Muscle of arm (tissue), 14 donors: ENCODE data around the gene OR4K15. TPM values are rescaled to one million over a fixed set of nuclear protein-coding genes. Genes with fewer than 3 reads are reported as not detected.
"Not testable (repeated sequence)": the region's sequence is repeated elsewhere in the genome, so short reads cannot be mapped to it uniquely, and the experiment has no call there.

Experiments
- DNase-seq: peaks from one replicate; pipeline ENCODE4 v3.0.0-alpha.2; 2013
- long read RNA-seq, 11 donors: transcript quantifications; one replicate each; lab custom pipeline, GENCODE V29; 2026
- polyA plus RNA-seq, 12 donors: library from polyadenylated mRNA; unstranded; fragments of 120-200 nt; gene quantifications; one replicate each; pipeline ENCODE4 v1.2.1, GENCODE V29; 2013; ENCODE audit not compliant: insufficient read length in 12 of 12

Gene OR4K15
- not detected for polyA plus RNA-seq
- long read RNA-seq, donor 1 = 0 reads
- long read RNA-seq, donor 2 = 0 reads
- long read RNA-seq, donor 3 = 0 reads
- long read RNA-seq, donor 4 = 0 reads
- long read RNA-seq, donor 5 = 0 reads
- long read RNA-seq, donor 6 = 0 reads
- long read RNA-seq, donor 7 = 0 reads
- long read RNA-seq, donor 8 = 0 reads
- long read RNA-seq, donor 9 = 0 reads
- long read RNA-seq, donor 10 = 0 reads
- long read RNA-seq, donor 11 = 0 reads

DNA sequence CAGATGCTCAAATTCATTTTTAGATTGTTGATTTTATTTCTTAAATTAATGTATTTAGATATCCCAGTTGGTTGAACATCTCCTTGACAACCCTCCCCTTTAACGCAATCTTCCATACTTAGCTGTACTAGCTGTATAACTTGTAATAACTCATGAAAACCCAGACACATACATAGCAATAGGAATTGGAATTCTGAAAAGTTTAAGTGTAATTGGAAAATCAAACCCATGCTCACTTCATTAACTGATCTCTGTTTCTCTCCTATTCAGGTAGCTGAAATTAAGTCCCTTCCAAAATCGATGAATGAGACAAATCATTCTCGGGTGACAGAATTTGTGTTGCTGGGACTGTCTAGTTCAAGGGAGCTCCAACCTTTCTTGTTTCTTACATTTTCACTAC, at the start of gene OR4K15:
OR4K15 (plus strand) TSS at position 301 of the 400 bp plus-strand sequence; CDS start at position 301, 0 bp downstream.
- no peak for DNase-seq

GRCh38 chr14:19930617-19931016, 44.8 kb upstream of the OR4K15 start, which contains the start of gene OR4K1:
Gene OR4K1 (plus strand): TSS chr14:19930917. CDS start chr14:19935667, 4,750 bp downstream.
- DNase-seq = no peak

DNA sequence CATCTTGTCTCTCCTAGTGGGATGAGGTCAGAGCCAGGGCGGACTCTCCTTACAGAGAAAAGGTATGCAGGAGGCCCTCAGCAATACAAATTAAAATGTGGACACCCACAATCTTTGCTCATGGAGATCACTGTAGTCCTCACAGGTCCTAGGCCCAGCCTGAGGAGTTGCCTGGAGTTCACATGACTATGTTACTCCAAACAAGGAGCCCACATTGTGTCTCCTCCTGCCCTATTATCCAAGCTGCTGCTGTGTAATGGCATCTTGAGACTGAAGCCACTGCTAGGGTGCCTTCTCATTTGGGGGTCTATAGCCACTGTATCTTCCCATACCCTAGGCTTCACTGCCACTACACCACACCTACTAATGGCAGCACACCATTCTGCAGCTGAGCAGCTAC, 33.7 kb upstream of the OR4K15 start:
- DNase-seq = no peak

GRCh38 chr14:19947413-19948090, 27.8 kb upstream of the OR4K15 start:
- no peak for DNase-seq

DNA sequence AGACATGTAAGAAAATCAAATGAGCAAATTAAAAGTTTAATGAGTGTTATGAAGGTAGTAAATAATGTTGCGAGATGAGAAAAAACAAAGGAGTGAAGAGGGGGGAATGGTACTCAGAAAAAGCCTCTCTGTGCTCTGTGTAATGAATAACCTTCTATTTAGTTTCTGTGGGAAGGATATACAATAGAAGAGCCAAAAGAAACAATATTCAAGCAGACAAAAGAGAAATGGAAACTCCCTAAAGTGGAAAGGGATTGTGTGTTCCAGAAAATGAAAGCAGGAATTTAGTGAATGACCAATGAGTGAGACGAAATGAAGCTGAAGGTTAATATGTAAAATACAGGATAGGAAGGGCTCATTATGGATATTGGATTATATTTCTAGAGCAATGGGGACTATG, 26.2 kb upstream of the OR4K15 start:
- no peak for DNase-seq

DNA sequence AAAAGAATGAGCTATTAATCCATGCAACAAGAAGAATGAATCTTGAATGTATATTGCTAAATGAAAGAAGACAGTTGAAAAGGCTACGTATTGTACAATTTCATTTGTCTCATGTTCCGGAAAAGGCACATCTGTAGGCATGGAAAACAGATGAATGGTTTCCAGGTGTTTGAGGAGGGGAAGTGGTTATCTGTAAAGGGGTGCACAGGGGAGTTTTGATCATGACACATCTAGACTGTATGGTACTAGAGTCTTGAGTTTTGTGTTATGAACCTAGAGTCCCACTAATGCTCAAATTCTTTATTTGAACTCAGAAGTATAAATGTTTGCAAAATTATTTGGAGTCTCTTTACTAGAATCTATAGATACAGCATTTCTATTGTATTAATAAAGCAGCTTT, 5.7 kb upstream of the OR4K15 start:
- not testable (repeated sequence) for DNase-seq

DNA sequence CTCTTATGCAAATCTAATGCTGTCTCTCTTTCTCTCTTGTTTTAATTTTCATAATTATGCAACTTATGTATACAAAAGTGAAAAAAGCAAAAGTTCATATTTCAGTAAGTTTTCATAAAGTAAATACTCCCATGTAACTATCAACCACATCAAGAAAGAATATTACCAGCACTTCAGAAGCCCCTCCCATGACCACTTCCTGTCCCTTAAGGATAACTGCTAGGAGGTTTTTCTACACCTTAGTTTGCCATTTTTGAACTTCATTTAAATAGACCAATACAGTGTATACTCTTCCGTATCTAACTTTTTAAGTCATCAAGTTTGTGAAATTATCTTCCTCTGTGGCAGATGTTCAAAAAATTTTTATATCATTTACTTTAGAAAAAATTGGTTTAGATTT, 547 bp upstream of the OR4K15 start:
- no peak for DNase-seq

- no peak for DNase-seq
Observed at GRCh38 chr14:19993438-19993837, 18.0 kb downstream of the OR4K15 start.

DNA sequence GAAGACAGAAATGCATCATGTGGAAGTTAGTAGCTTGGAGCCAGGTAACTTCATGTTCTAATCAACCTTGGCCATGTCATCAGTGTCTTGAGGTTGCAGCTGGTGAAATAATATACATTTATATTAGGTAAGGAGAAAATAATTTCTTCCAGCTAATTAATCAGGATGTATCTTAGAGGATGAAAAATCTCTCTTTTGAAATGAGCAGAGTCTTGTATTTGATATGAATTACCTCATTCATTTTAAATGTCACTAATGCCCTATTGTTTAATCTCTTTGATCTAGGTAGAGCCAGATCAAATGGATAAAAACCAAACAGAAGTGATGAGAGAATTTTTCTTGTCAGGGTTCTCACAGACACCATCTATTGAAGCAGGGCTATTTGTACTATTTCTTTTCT, 26.5 kb downstream of the OR4K15 start, which contains the start of gene OR4Q2:
OR4Q2 (plus strand) TSS at position 301 of the 400 bp plus-strand sequence.
- no peak for DNase-seq

- no peak for DNase-seq
Observed at GRCh38 chr14:20002319-20002718, 26.9 kb downstream of the OR4K15 start.

DNA sequence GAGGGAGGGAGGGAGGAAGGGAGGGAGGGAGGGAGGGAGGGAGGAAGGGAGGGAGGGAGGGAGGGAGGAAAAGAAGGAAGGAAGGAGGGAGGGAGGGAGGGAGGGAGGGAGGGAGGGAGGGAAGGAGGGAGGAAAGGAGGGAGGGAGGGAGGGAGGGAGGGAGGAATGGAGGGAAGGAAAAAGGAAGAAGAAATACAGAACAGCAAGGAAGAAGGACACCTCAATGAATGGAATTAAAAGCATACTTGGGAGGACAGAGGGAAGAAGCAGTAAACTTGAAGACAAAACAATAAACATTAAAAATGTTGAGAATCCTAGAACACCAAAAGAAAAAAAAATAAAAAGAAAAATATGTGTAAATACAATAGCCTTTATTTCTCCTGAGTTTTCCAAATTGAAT, 32.8 kb downstream of the OR4K15 start:
- no peak for DNase-seq

- DNase-seq = no peak
Observed at GRCh38 chr14:20019257-20019865, 44.0 kb downstream of the OR4K15 start, which contains the start of gene OR4K14. Gene OR4K14 (minus strand): TSS chr14:20019307. CDS start chr14:20015193, 4,114 bp downstream.

Other genes starting within 250 kb of the OR4K15 start
- gene OR4Q3, start 232.0 kb upstream of the OR4K15 start, polyA plus RNA-seq = not detected
- gene OR4M1, start 202.1 kb upstream of the OR4K15 start, polyA plus RNA-seq = not detected
- gene OR4N2, start 171.8 kb upstream of the OR4K15 start, polyA plus RNA-seq = not detected
- gene OR4K2, start 100.4 kb upstream of the OR4K15 start, polyA plus RNA-seq = under 1 TPM in 1 of 12 donors, not detected in 11; 0.01 TPM
- not detected for gene OR4K5, start 55.0 kb upstream of the OR4K15 start, polyA plus RNA-seq
- gene OR4K1, start 44.7 kb upstream of the OR4K15 start, polyA plus RNA-seq = not detected
- not detected for gene OR4Q2, start 26.6 kb downstream of the OR4K15 start, polyA plus RNA-seq
- gene OR4K14, start 43.7 kb downstream of the OR4K15 start, polyA plus RNA-seq = not detected
- gene OR4K13, start 60.4 kb downstream of the OR4K15 start, polyA plus RNA-seq = not detected
- gene OR4L1, start 84.5 kb downstream of the OR4K15 start, polyA plus RNA-seq = not detected
- gene OR4K17, start 135.1 kb downstream of the OR4K15 start, polyA plus RNA-seq = under 1 TPM in 5 of 12 donors, not detected in 7; 0.03 to 0.07 (median 0.04) TPM
- gene OR4N5, start 163.2 kb downstream of the OR4K15 start, polyA plus RNA-seq = not detected
- gene OR11G2, start 215.3 kb downstream of the OR4K15 start, polyA plus RNA-seq = not detected
- not detected for gene OR11H6, start 248.1 kb downstream of the OR4K15 start, polyA plus RNA-seq